Ishikawa (cell line): ENCODE measurements around the gene FAM124B.

Experiments used
- CEBPB ChIP-seq: IDR thresholded peaks from 2 replicates; pipeline ENCODE4 v1.6.1; 2012
- CREB1 ChIP-seq: IDR thresholded peaks from 2 replicates; pipeline ENCODE4 v1.6.1; 2012; ENCODE audit warnings: low read depth
- EGR1 ChIP-seq: IDR thresholded peaks from 2 replicates; pipeline ENCODE4 v1.6.1; 2012
- EP300 ChIP-seq: IDR thresholded peaks from 2 replicates; pipeline ENCODE4 v1.6.1; 2012; ENCODE audit warnings: borderline replicate concordance
- FOXM1 ChIP-seq: IDR thresholded peaks from 2 replicates; pipeline ENCODE4 v1.6.1; 2012; ENCODE audit warnings: low read depth, borderline replicate concordance
- MAX ChIP-seq: IDR thresholded peaks from 2 replicates; pipeline ENCODE4 v1.6.1; 2012
- NFIC ChIP-seq: IDR thresholded peaks from 2 replicates; pipeline ENCODE4 v1.6.1; 2012
- RAD21 ChIP-seq: IDR thresholded peaks from 2 replicates; pipeline ENCODE4 v1.6.1; 2012; ENCODE audit warnings: low read depth
- REST ChIP-seq: IDR thresholded peaks from 2 replicates; pipeline ENCODE4 v1.6.1; 2012; ENCODE audit warnings: low read depth, mild to moderate bottlenecking
- TAF1 ChIP-seq: IDR thresholded peaks from 2 replicates; pipeline ENCODE4 v1.6.1; 2012; ENCODE audit warnings: low read depth, mild to moderate bottlenecking
- TCF12 ChIP-seq: IDR thresholded peaks from 2 replicates; pipeline ENCODE4 v1.6.1; 2012; ENCODE audit warnings: low read depth
- TEAD4 ChIP-seq: IDR thresholded peaks from 2 replicates; pipeline ENCODE4 v1.6.1; 2012
- YY1 ChIP-seq: IDR thresholded peaks from 2 replicates; pipeline ENCODE4 v1.6.1; 2012; ENCODE audit warnings: low read depth
- ZBTB7A ChIP-seq: IDR thresholded peaks from 2 replicates; pipeline ENCODE4 v1.6.1; 2012; ENCODE audit warnings: low read depth
- TF ChIP-seq, protein P1 (sequence below): IDR thresholded peaks from 2 replicates; pipeline ENCODE4 v1.6.1; 2012

FAM124B gene

DNA sequence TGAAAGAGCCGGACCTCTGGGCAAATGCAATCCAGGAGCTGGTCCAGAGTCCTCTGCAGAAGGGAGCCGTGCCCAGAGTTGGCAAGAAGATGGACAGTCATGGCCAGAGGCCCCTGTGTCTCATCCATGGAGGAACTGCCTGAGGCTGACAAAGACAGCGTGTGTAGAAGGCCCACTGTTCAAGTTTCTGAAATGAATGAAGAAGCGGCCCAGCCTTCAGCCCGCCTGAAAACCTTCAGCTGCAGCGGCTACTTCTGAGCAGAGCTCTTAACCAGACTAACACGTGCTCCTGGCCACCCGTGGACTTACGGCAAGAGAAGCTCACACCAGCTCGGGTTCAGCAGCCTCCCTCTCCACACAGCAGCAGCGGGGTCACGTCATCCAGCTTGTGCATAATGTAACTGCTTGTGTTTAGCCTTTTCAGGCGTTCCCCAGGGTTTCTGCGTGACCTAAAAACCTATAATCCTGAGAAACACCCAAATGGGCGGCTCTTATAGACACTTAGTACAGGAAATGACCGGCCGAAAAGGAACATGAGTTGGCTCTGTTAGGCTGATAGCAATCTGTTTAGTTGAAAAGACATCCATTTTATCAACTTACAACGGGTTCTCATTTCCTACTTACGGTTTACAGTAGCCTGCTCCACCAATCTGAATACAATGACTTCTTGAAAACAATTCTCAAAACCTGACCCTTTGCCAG, at the start of gene FAM124B:
FAM124B (minus strand) TSS at position 467 of the 702 bp plus-strand sequence; CDS start at position 128, 339 bp downstream.
- no peak for TF ChIP-seq EP300
- no peak for TF ChIP-seq REST
- TF ChIP-seq FOXM1, result no peak

GRCh38 chr2:224449212-224450147, 47.6 kb upstream of the FAM124B start:
- TF ChIP-seq ZBTB7A (no peak), RAD21 (peak; percentile 43), EP300 (no peak)
- TF ChIP-seq, protein P1, sequence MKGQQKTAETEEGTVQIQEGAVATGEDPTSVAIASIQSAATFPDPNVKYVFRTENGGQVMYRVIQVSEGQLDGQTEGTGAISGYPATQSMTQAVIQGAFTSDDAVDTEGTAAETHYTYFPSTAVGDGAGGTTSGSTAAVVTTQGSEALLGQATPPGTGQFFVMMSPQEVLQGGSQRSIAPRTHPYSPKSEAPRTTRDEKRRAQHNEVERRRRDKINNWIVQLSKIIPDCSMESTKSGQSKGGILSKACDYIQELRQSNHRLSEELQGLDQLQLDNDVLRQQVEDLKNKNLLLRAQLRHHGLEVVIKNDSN, result 0 out of 2 replicates have a peak, but pooled peaks have one; percentile 8

DNA sequence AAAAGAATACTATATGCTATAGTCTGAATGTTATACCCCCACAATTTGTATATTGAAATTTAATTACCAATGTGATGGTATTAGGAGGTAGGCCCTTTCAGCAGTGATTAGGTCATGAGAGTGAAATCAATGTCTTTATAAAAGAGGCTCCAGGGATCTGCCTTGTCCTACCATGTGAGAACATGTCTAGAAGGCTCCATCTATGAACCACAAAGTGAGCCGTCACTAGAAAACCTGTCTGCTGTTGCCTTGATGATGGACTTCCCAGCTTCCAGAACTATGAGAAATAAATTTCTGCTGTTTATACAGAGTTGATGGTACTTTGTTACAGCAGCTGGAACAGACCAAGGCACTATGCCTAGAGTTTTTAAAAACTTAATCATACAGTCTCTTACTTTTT, 46.3 kb upstream of the FAM124B start:
- no peak for TF ChIP-seq FOXM1
- TF ChIP-seq EGR1, result no peak
- no peak for TF ChIP-seq RAD21
- no peak for TF ChIP-seq REST
- no peak for TF ChIP-seq MAX
- TF ChIP-seq CREB1, result no peak
- TF ChIP-seq, protein P1, result no peak
- no peak for TF ChIP-seq CEBPB
- TF ChIP-seq TEAD4, result no peak

- TF ChIP-seq FOXM1, result no peak
- TF ChIP-seq REST, result no peak
- TF ChIP-seq, protein P1, result no peak
- no peak for TF ChIP-seq CREB1
- no peak for TF ChIP-seq MAX
- no peak for TF ChIP-seq TEAD4
- no peak for TF ChIP-seq YY1
- no peak for TF ChIP-seq EGR1
- TF ChIP-seq TCF12, result no peak
- no peak for TF ChIP-seq RAD21
Observed at GRCh38 chr2:224444783-224445182, 42.9 kb upstream of the FAM124B start.

DNA sequence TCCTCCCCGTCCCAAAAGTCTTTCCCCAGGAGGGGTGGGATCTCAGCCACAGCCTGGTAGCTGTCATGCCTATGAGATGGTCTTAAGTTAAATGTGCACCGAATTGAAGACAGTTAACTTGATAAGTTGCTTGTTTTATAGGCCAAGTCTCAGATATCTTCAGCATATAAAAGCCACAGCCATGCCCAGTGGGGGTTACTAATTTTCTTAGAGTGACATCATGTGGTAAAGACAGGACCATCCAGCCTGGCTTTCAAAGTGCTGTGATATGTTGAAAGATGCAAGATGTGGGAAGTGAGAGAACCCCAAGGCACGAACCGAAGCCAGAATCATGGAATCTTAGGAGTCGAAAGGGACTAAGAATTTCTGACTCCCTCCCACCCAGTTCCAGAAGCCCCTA, 42.1 kb upstream of the FAM124B start:
- TF ChIP-seq ZBTB7A (no peak), RAD21 (no peak), REST (no peak), TAF1 (no peak), EGR1 (no peak), EP300 (no peak), NFIC (no peak), CEBPB (no peak), FOXM1 (no peak)
- TF ChIP-seq, protein P1, result no peak
